Urinary bladder (tissue), 4 donors: ENCODE measurements around the gene MTHFD2. TPM values are rescaled to one million over a fixed set of nuclear protein-coding genes. Genes with fewer than 3 reads are reported as not detected.

Experiments
- DNase-seq: peaks from one replicate; pipeline ENCODE4 v3.0.0-alpha.2; 2015; ENCODE audit errors: extremely low spot score
- H3K27ac ChIP-seq: one replicate; pipeline ENCODE4 v1.5.1; 2013; ENCODE audit warnings: low read depth, mild to moderate bottlenecking, moderate library complexity
- H3K36me3 ChIP-seq: one replicate; pipeline ENCODE4 v1.6.1; 2013; ENCODE audit warnings: mild to moderate bottlenecking, moderate library complexity; ENCODE audit not compliant: insufficient read depth
- H3K4me1 ChIP-seq: one replicate; pipeline ENCODE4 v1.6.1; 2013; ENCODE audit warnings: mild to moderate bottlenecking, moderate library complexity; ENCODE audit not compliant: insufficient read depth
- H3K4me3 ChIP-seq: one replicate; pipeline ENCODE4 v1.5.1; 2013; ENCODE audit warnings: low read depth, low read length
- WGBS: extraction: QIAGEN DNeasy Blood & Tissue Kit; methylation state at CpG from one replicate; pipeline ENCODE4 v1.1.7; 2013; 5-methylcytosine and 5-hydroxymethylcytosine counted together
- polyA plus RNA-seq: library from polyadenylated mRNA; stranded (reverse); fragments of 200-250 nt; gene quantifications from one replicate; pipeline ENCODE4 v1.2.3, GENCODE V29; 2013
- total RNA-seq: library from RNA; depleted of rRNA; stranded (reverse); fragments of >200 nt; gene quantifications from one replicate; pipeline ENCODE4 v1.2.3, GENCODE V29; 2014
- donor health status: healthy with polysubstance abuse.
- donor health status: healthy.

Gene MTHFD2
- total RNA-seq (58.3 TPM), polyA plus RNA-seq (71.6 TPM)

GRCh38 chr2:74198461-74199274 is at the start of gene MTHFD2:
Gene MTHFD2, plus strand, starts transcription at chr2:74198615. Its CDS starts 27 bp downstream, at chr2:74198642.
- DNase-seq = peak; percentile 67
- Histone ChIP-seq H3K36me3 (no peaks in the 10 kb centered on the region), H3K27ac (peak within 1 kb of the TSS; percentile 69), H3K4me3 (peak within 1 kb of the TSS; percentile 54), H3K4me1 (no peaks in the 10 kb centered on the region)
- WGBS = under 1% methylated on average over 96 of the region's 96 CpGs

GRCh38 chr2:74149247-74149525 is 49.2 kb upstream of the MTHFD2 start:
- Histone ChIP-seq H3K4me3 (no peak overlapping the region), H3K27ac (no peak overlapping the region), H3K4me1 (no peaks in the 10 kb centered on the region), H3K36me3 (no peaks in the 10 kb centered on the region)
- 85% methylated on average over 5 of the region's 5 CpGs for WGBS
- DNase-seq = no peak

GRCh38 chr2:74149570-74150319 is 48.7 kb upstream of the MTHFD2 start:
- Histone ChIP-seq H3K4me3 (no peak overlapping the region), H3K4me1 (no peaks in the 10 kb centered on the region), H3K27ac (no peak overlapping the region), H3K36me3 (no peaks in the 10 kb centered on the region)
- DNase-seq = no peak
- WGBS = 83% methylated on average over 7 of the region's 7 CpGs

- 93% methylated on average over 2 of the region's 2 CpGs for WGBS
- peaks cover 2% of the 10 kb centered on the region for H3K36me3 ChIP-seq
These were observed 45.5 kb upstream of the MTHFD2 start for GRCh38 chr2:74152954-74153353.

GRCh38 chr2:74155830-74156229 is 42.6 kb upstream of the MTHFD2 start:
- H3K36me3 ChIP-seq = peaks cover 2% of the 10 kb centered on the region
- H3K4me3 ChIP-seq = no peak overlapping the region
- WGBS = 84% methylated on average over 3 of the region's 3 CpGs
- no peak overlapping the region for H3K27ac ChIP-seq
- no peaks in the 10 kb centered on the region for H3K4me1 ChIP-seq
- no peak for DNase-seq

More at GRCh38 chr2:74152954-74153353, 45.5 kb upstream of the MTHFD2 start:
- H3K4me3 ChIP-seq = no peak overlapping the region
- no peak overlapping the region for H3K27ac ChIP-seq
- no peaks in the 10 kb centered on the region for H3K4me1 ChIP-seq
- DNase-seq = no peak

- no peaks in the 10 kb centered on the region for H3K4me1 ChIP-seq
- no peak overlapping the region for H3K27ac ChIP-seq
- peaks cover 9% of the 10 kb centered on the region for H3K36me3 ChIP-seq
- WGBS = 92% methylated on average over 6 of the region's 6 CpGs
- H3K4me3 ChIP-seq = no peak overlapping the region
- no peak for DNase-seq
These were observed 35.5 kb upstream of the MTHFD2 start for GRCh38 chr2:74162951-74163350.

- WGBS = 97% methylated on average over 1 of the region's 1 CpG
- H3K4me1 ChIP-seq = no peaks in the 10 kb centered on the region
- H3K36me3 ChIP-seq = peaks cover 13% of the 10 kb centered on the region
- no peak overlapping the region for H3K27ac ChIP-seq
- H3K4me3 ChIP-seq = no peak overlapping the region
- no peak for DNase-seq
These were observed 33.7 kb upstream of the MTHFD2 start for GRCh38 chr2:74164761-74165160.

GRCh38 chr2:74168739-74169138 is 29.7 kb upstream of the MTHFD2 start:
- Histone ChIP-seq H3K4me1 (no peaks in the 10 kb centered on the region), H3K27ac (no peak overlapping the region), H3K4me3 (no peak overlapping the region), H3K36me3 (peaks cover 11% of the 10 kb centered on the region)
- WGBS = 73% methylated on average over 2 of the region's 2 CpGs
- DNase-seq = no peak

GRCh38 chr2:74174909-74175308 is 23.5 kb upstream of the MTHFD2 start:
- no peak overlapping the region for H3K27ac ChIP-seq
- H3K4me1 ChIP-seq = no peaks in the 10 kb centered on the region
- DNase-seq = no peak
- WGBS = 91% methylated on average over 1 of the region's 1 CpG
- H3K4me3 ChIP-seq = no peak overlapping the region
- H3K36me3 ChIP-seq = peaks cover 1% of the 10 kb centered on the region

- no peaks in the 10 kb centered on the region for H3K36me3 ChIP-seq
- no peaks in the 10 kb centered on the region for H3K4me1 ChIP-seq
- no peak overlapping the region for H3K27ac ChIP-seq
- peak overlapping the region; percentile 84 for H3K4me3 ChIP-seq
- no peak for DNase-seq
These were observed 20.7 kb upstream of the MTHFD2 start for GRCh38 chr2:74177696-74178095.

- under 1% methylated on average over 84 of the region's 84 CpGs for WGBS
- no peaks in the 10 kb centered on the region for H3K4me1 ChIP-seq
- peak within 1 kb of the TSS; percentile 84 for H3K4me3 ChIP-seq
- DNase-seq = peak; percentile 97
- H3K36me3 ChIP-seq = no peaks in the 10 kb centered on the region
- H3K27ac ChIP-seq = peak within 1 kb of the TSS; percentile 93
These were observed 20.0 kb upstream of the MTHFD2 start, which contains the start of gene MOB1A for GRCh38 chr2:74178211-74179062. Gene MOB1A, minus strand, starts transcription at chr2:74178879. Its CDS starts 205 bp downstream, at chr2:74178674.

- peak overlapping the region; percentile 12 for H3K4me3 ChIP-seq
- H3K36me3 ChIP-seq = no peaks in the 10 kb centered on the region
- 53% methylated on average over 25 of the region's 25 CpGs for WGBS
- no peak for DNase-seq
- H3K4me1 ChIP-seq = no peaks in the 10 kb centered on the region
- no peak overlapping the region for H3K27ac ChIP-seq
These were observed 19.2 kb upstream of the MTHFD2 start for GRCh38 chr2:74179063-74179865.

GRCh38 chr2:74181739-74182138 is 16.7 kb upstream of the MTHFD2 start:
- H3K4me1 ChIP-seq = no peaks in the 10 kb centered on the region
- H3K36me3 ChIP-seq = no peaks in the 10 kb centered on the region
- H3K27ac ChIP-seq = no peak overlapping the region
- 47% methylated on average over 7 of the region's 7 CpGs for WGBS
- no peak overlapping the region for H3K4me3 ChIP-seq
- DNase-seq = no peak
